HEK293 (cell line): Measurements from ENCODE around the gene USP17L24.
"Not testable (repeated sequence)": the region's sequence is repeated elsewhere in the genome, so short reads cannot be mapped to it uniquely, and the experiment has no call there.

Experiments used
- CTCF ChIP-seq: fragments of 450-650 bp; formaldehyde crosslinking; IDR thresholded peaks from 2 replicates; pipeline ENCODE4 v1.5.1; 2016; ENCODE audit warnings: missing biosample characterization, missing genetic modification characterization
- RBAK ChIP-seq: fragments of 450-650 bp; formaldehyde crosslinking; IDR thresholded peaks from 2 replicates; pipeline ENCODE4 v1.5.1; 2016; ENCODE audit warnings: missing biosample characterization, missing genetic modification characterization
- SP2 ChIP-seq: fragments of 450-650 bp; formaldehyde crosslinking; IDR thresholded peaks from 2 replicates; pipeline ENCODE4 v1.5.1; 2016; ENCODE audit warnings: missing biosample characterization, missing genetic modification characterization
- ZNF239 ChIP-seq: fragments of 450-650 bp; formaldehyde crosslinking; IDR thresholded peaks from 2 replicates; pipeline ENCODE4 v1.5.1; 2016; ENCODE audit warnings: missing biosample characterization, missing genetic modification characterization
- ZNF274 ChIP-seq, 2 experiments: fragments of 200-500 bp in 1 of 2; fragments of 450-650 bp in 1 of 2; sonication (Bioruptor generic) in 1 of 2; formaldehyde crosslinking in 1 of 2; IDR thresholded peaks; 2 replicates each; pipeline versions ENCODE4 v1.5.1 to v1.6.1; 2014 to 2016; ENCODE audit warnings: borderline replicate concordance in 1 of 2, inconsistent platforms in 1 of 2, low read length in 1 of 2, missing biosample characterization in 1 of 2, missing genetic modification characterization in 1 of 2
- ZNF596 ChIP-seq: fragments of 450-650 bp; IDR thresholded peaks from 2 replicates; pipeline ENCODE4 v1.5.0; 2018; ENCODE audit warnings: missing biosample characterization, mild to moderate bottlenecking, missing genetic modification characterization, moderate library complexity
- ZNF629 ChIP-seq: fragments of 450-650 bp; formaldehyde crosslinking; IDR thresholded peaks from 2 replicates; pipeline ENCODE4 v1.5.1; 2017; ENCODE audit warnings: missing biosample characterization, missing genetic modification characterization
- ZNF639 ChIP-seq: fragments of 450-650 bp; formaldehyde crosslinking; IDR thresholded peaks from 2 replicates; pipeline ENCODE4 v1.5.1; 2016; ENCODE audit warnings: missing biosample characterization, missing genetic modification characterization
- ZNF645 ChIP-seq: fragments of 450-650 bp; formaldehyde crosslinking; IDR thresholded peaks from 2 replicates; pipeline ENCODE4; 2016; ENCODE audit warnings: missing biosample characterization, missing genetic modification characterization
- ZNF658 ChIP-seq: fragments of 450-650 bp; formaldehyde crosslinking; IDR thresholded peaks from 2 replicates; pipeline ENCODE4; 2016; ENCODE audit warnings: missing biosample characterization, missing genetic modification characterization
- TF ChIP-seq, protein P1 (sequence below): fragments of 450-650 bp; formaldehyde crosslinking; IDR thresholded peaks from 2 replicates; pipeline ENCODE4 v1.5.1; 2016; ENCODE audit warnings: missing biosample characterization, missing genetic modification characterization
- TF ChIP-seq, protein P2 (sequence below): fragments of 450-650 bp; formaldehyde crosslinking; IDR thresholded peaks from 2 replicates; pipeline ENCODE4 v1.5.1; 2016; ENCODE audit warnings: missing biosample characterization, missing genetic modification characterization

GRCh38 chr4:9324191-9324590, 774 bp upstream of the USP17L24 start:
- not testable (repeated sequence) for TF ChIP-seq CTCF (tag by site-specific recombination); ZNF596 (tag by site-specific recombination); ZNF629; SP2 (tag by site-specific recombination); ZNF645; ZNF239 (tag by site-specific recombination); RBAK (tag by site-specific recombination); ZNF274 (IDR thresholded peaks at IDR 0.05; ENCODE audit: low read length); ZNF274 (tag by site-specific recombination; IDR thresholded peaks at IDR 0.05; ENCODE audit: borderline replicate concordance); ZNF639 (tag by site-specific recombination); ZNF658
- TF ChIP-seq, protein P1, sequence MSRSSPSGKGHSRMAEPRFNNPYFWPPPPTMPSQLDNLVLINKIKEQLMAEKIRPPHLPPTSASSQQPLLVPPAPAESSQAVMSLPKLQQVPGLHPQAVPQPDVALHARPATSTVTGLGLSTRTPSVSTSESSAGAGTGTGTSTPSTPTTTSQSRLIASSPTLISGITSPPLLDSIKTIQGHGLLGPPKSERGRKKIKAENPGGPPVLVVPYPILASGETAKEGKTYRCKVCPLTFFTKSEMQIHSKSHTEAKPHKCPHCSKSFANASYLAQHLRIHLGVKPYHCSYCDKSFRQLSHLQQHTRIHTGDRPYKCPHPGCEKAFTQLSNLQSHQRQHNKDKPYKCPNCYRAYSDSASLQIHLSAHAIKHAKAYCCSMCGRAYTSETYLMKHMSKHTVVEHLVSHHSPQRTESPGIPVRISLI = not testable (repeated sequence)
- TF ChIP-seq, protein P2, sequence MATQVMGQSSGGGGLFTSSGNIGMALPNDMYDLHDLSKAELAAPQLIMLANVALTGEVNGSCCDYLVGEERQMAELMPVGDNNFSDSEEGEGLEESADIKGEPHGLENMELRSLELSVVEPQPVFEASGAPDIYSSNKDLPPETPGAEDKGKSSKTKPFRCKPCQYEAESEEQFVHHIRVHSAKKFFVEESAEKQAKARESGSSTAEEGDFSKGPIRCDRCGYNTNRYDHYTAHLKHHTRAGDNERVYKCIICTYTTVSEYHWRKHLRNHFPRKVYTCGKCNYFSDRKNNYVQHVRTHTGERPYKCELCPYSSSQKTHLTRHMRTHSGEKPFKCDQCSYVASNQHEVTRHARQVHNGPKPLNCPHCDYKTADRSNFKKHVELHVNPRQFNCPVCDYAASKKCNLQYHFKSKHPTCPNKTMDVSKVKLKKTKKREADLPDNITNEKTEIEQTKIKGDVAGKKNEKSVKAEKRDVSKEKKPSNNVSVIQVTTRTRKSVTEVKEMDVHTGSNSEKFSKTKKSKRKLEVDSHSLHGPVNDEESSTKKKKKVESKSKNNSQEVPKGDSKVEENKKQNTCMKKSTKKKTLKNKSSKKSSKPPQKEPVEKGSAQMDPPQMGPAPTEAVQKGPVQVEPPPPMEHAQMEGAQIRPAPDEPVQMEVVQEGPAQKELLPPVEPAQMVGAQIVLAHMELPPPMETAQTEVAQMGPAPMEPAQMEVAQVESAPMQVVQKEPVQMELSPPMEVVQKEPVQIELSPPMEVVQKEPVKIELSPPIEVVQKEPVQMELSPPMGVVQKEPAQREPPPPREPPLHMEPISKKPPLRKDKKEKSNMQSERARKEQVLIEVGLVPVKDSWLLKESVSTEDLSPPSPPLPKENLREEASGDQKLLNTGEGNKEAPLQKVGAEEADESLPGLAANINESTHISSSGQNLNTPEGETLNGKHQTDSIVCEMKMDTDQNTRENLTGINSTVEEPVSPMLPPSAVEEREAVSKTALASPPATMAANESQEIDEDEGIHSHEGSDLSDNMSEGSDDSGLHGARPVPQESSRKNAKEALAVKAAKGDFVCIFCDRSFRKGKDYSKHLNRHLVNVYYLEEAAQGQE = not testable (repeated sequence)
